GM23338 (cell line): ENCODE results near the gene GRK7. TPM values are rescaled to one million over a fixed set of nuclear protein-coding genes. Genes with fewer than 3 reads are reported as not detected.

Experiments used
- ATAC-seq: fragments of 200-7000 bp; cut with Tn5 transposase; 3 replicates; pipeline ENCODE4 v1.9.1; 2020
- DNase-seq: peaks from one replicate; pipeline ENCODE4 v3.0.0-alpha.2; 2015; ENCODE audit warnings: low spot score
- H2AFZ ChIP-seq: fragments of 200-600 bp; sonication (generic); 2 replicates; pipeline ENCODE4 v1.8.0; 2016; ENCODE audit warnings: antibody characterized with exemption, mild to moderate bottlenecking, moderate library complexity
- H3F3A ChIP-seq: fragments of 200-600 bp; sonication (generic); replicated peaks from 2 replicates; pipeline ENCODE4 v1.8.0; 2017; ENCODE audit warnings: antibody characterized with exemption, mixed run types, low read depth
- H3K27ac ChIP-seq: fragments of 200-600 bp; sonication (generic); 2 replicates; pipeline ENCODE4 v1.6.1; 2016; ENCODE audit warnings: low read depth
- H3K27me3 ChIP-seq: fragments of 200-600 bp; sonication (generic); 2 replicates; pipeline ENCODE4 v1.8.0; 2016; ENCODE audit warnings: mild to moderate bottlenecking, mixed run types, moderate library complexity; ENCODE audit not compliant: insufficient read depth
- H3K36me3 ChIP-seq: fragments of 200-600 bp; sonication (generic); 2 replicates; pipeline ENCODE4 v1.8.0; 2016; ENCODE audit warnings: mild to moderate bottlenecking; ENCODE audit not compliant: insufficient read depth
- H3K4me1 ChIP-seq: fragments of 200-600 bp; sonication (generic); 2 replicates; pipeline ENCODE4 v1.8.0; 2016; ENCODE audit warnings: mild to moderate bottlenecking, moderate library complexity; ENCODE audit not compliant: insufficient read depth
- H3K4me2 ChIP-seq: fragments of 200-600 bp; sonication (generic); 2 replicates; pipeline ENCODE4 v1.7.1; 2017; ENCODE audit warnings: mixed run types
- H3K4me3 ChIP-seq: fragments of 200-600 bp; sonication (generic); 2 replicates; pipeline ENCODE4 v1.6.1; 2016; ENCODE audit warnings: mixed run types
- H3K79me2 ChIP-seq: fragments of 200-600 bp; sonication (generic); replicated peaks from 2 replicates; pipeline ENCODE4 v1.8.0; 2017; ENCODE audit warnings: mild to moderate bottlenecking; ENCODE audit not compliant: insufficient read depth
- H3K9me2 ChIP-seq: fragments of 200-600 bp; sonication (generic); 2 replicates; pipeline ENCODE4 v1.8.0; 2017; ENCODE audit not compliant: insufficient read depth
- H4K20me1 ChIP-seq: fragments of 200-600 bp; sonication (generic); replicated peaks from 2 replicates; pipeline ENCODE4 v1.8.0; 2017; ENCODE audit warnings: mild to moderate bottlenecking; ENCODE audit not compliant: insufficient read depth
- H3K27ac Mint-ChIP-seq: 2 replicates; pipeline ENCODE4 v1.8.0; 2020; ENCODE audit warnings: inconsistent platforms, mild to moderate bottlenecking, moderate library complexity, mixed read lengths
- H3K27me3 Mint-ChIP-seq: 3 replicates; pipeline ENCODE4 v1.8.0; 2022; ENCODE audit warnings: low read depth, mild to moderate bottlenecking, moderate library complexity, mixed read lengths, inconsistent platforms; ENCODE audit not compliant: insufficient read depth, poor library complexity
- H3K36me3 Mint-ChIP-seq: 3 replicates; pipeline ENCODE4 v1.8.0; 2021; ENCODE audit warnings: low read depth, mild to moderate bottlenecking, inconsistent platforms, moderate library complexity, mixed read lengths
- H3K4me1 Mint-ChIP-seq: 3 replicates; pipeline ENCODE4 v1.8.0; 2020; ENCODE audit warnings: mild to moderate bottlenecking, inconsistent platforms, mixed read lengths
- H3K4me3 Mint-ChIP-seq: 3 replicates; pipeline ENCODE4 v1.8.0; 2021; ENCODE audit warnings: moderate library complexity, mild to moderate bottlenecking, inconsistent platforms, mixed read lengths
- H3K9me3 Mint-ChIP-seq: 3 replicates; pipeline ENCODE4 v1.8.0; 2020; ENCODE audit warnings: moderate library complexity, mild to moderate bottlenecking, inconsistent platforms, mixed read lengths
- CTCF ChIP-seq, 2 experiments: fragments of 200-600 bp in 1 of 2; sonication (generic) in 1 of 2; conservative IDR thresholded peaks; 2 replicates each; pipeline versions ENCODE4 v1.5.1 to v1.6.1; 2016 to 2017; ENCODE audit warnings: antibody characterized with exemption in 2 of 2, low read depth in 2 of 2, mild to moderate bottlenecking in 2 of 2, moderate library complexity in 1 of 2
- ETS1 ChIP-seq: IDR thresholded peaks from 2 replicates; pipeline ENCODE4 v1.6.1; 2016; ENCODE audit warnings: antibody characterized with exemption
- EZH2phosphoT487 ChIP-seq: fragments of 200-600 bp; sonication (generic); IDR thresholded peaks from one replicate; pipeline ENCODE4 v1.8.1; 2018; ENCODE audit warnings: antibody characterized with exemption; ENCODE audit not compliant: unreplicated experiment
- JUNB ChIP-seq: IDR thresholded peaks from one replicate; pipeline ENCODE4 v1.6.1; 2016; ENCODE audit warnings: antibody characterized with exemption; ENCODE audit not compliant: unreplicated experiment
- NANOG ChIP-seq: IDR thresholded peaks from 2 replicates; pipeline ENCODE4 v1.6.1; 2016; ENCODE audit warnings: antibody characterized with exemption, borderline replicate concordance
- POLR2AphosphoS5 ChIP-seq: IDR thresholded peaks from 2 replicates; pipeline ENCODE4 v1.6.1; 2016; ENCODE audit warnings: antibody characterized with exemption, low read depth
- STAT1 ChIP-seq: IDR thresholded peaks from one replicate; pipeline ENCODE4 v1.6.1; 2016; ENCODE audit warnings: antibody characterized with exemption; ENCODE audit not compliant: unreplicated experiment
- ZNF114 ChIP-seq: fragments of 250-450 bp; sonication (Bioruptor Pico); IDR thresholded peaks from 2 replicates; pipeline ENCODE4 v1.5.0; 2020; ENCODE audit warnings: mild to moderate bottlenecking, moderate library complexity
- polyA plus RNA-seq: library from polyadenylated mRNA; unstranded; fragments of >200 nt; fragmentation: Nextera tagmentation; extraction: Ambion mirVana; gene quantifications from 2 replicates; pipeline ENCODE4 v1.2.1, GENCODE V29; 2016
- total RNA-seq: library from RNA; depleted of rRNA; stranded (reverse); fragments of >200 nt; shearing (Covaris generic); gene quantifications from 2 replicates; pipeline ENCODE4 v1.2.3, GENCODE V29; 2014
- TF ChIP-seq, protein P1 (sequence below): IDR thresholded peaks from one replicate; pipeline ENCODE4 v1.6.1; 2018; ENCODE audit warnings: antibody characterized with exemption; ENCODE audit not compliant: unreplicated experiment

The GRK7 gene
- total and polyA plus RNA-seq, 2 experiments from 2014 or later: not detected

- TF ChIP-seq EZH2phosphoT487: no peak
These were observed 40.0 kb upstream of the GRK7 start (continued) for GRCh38 chr3:141723255-141723654.

GRCh38 chr3:141724186-141724585 lies 39.0 kb upstream of the GRK7 start:
- Mint-ChIP-seq H3K36me3 (no peaks in the 10 kb centered on the region), H3K4me1 (peaks cover 2% of the 10 kb centered on the region; the same call in 2 of the 3 replicates), H3K27ac (no peak overlapping the region), H3K27me3 (peaks cover 2% of the 10 kb centered on the region), H3K4me3 (no peak overlapping the region), H3K9me3 (no peaks in the 10 kb centered on the region)
- TF ChIP-seq ETS1 (no peak), EZH2phosphoT487 (no peak), CTCF (conservative IDR thresholded peaks at IDR 0.05; ENCODE audit: low read depth in 2 of 2) (no peak), STAT1 (no peak), JUNB (no peak), NANOG (no peak), POLR2AphosphoS5 (no peak), ZNF114 (CRISPR knock-in tag) (no peak)
- TF ChIP-seq, protein P1, sequence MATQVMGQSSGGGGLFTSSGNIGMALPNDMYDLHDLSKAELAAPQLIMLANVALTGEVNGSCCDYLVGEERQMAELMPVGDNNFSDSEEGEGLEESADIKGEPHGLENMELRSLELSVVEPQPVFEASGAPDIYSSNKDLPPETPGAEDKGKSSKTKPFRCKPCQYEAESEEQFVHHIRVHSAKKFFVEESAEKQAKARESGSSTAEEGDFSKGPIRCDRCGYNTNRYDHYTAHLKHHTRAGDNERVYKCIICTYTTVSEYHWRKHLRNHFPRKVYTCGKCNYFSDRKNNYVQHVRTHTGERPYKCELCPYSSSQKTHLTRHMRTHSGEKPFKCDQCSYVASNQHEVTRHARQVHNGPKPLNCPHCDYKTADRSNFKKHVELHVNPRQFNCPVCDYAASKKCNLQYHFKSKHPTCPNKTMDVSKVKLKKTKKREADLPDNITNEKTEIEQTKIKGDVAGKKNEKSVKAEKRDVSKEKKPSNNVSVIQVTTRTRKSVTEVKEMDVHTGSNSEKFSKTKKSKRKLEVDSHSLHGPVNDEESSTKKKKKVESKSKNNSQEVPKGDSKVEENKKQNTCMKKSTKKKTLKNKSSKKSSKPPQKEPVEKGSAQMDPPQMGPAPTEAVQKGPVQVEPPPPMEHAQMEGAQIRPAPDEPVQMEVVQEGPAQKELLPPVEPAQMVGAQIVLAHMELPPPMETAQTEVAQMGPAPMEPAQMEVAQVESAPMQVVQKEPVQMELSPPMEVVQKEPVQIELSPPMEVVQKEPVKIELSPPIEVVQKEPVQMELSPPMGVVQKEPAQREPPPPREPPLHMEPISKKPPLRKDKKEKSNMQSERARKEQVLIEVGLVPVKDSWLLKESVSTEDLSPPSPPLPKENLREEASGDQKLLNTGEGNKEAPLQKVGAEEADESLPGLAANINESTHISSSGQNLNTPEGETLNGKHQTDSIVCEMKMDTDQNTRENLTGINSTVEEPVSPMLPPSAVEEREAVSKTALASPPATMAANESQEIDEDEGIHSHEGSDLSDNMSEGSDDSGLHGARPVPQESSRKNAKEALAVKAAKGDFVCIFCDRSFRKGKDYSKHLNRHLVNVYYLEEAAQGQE: no peak
- DNase-seq (no peak), ATAC-seq (no peak)
- H3K36me3 ChIP-seq: no peaks in the 10 kb centered on the region
- H3K4me2 ChIP-seq: no peak overlapping the region
- H3K9me2 ChIP-seq: no peaks in the 10 kb centered on the region
- no peak overlapping the region for H3K4me3 ChIP-seq
- H2AFZ ChIP-seq: no peak overlapping the region
- H3F3A ChIP-seq: no peaks in the 10 kb centered on the region
- H3K79me2 ChIP-seq: no peaks in the 10 kb centered on the region
- no peaks in the 10 kb centered on the region for H4K20me1 ChIP-seq
- 0 out of 2 replicates have a peak, but pooled peaks cover 7% of the 10 kb centered on the region for H3K4me1 ChIP-seq
- H3K27ac ChIP-seq: no peak overlapping the region
- no peaks in the 10 kb centered on the region for H3K27me3 ChIP-seq
